ENCODE measurements around the gene SERGEF. TPM values are rescaled to one million over a fixed set of nuclear protein-coding genes. Genes with fewer than 3 reads are reported as not detected.
A peak's percentile ranks its signal among the peaks of the same experiment; 100 is the strongest.
"Not testable (repeated sequence)": the region's sequence is repeated elsewhere in the genome, so short reads cannot be mapped to it uniquely, and the experiment has no call there.

SERGEF gene
- total and polyA plus RNA-seq, 2 of the 13 experiments (the other 11 are each of a cell fraction or from before 2014, with no cell fraction given), result 54.5 to 114 TPM

- peaks cover 5 to 36% of the 10 kb centered on the region in 2 experiments for H3K36me3 ChIP-seq (replicated peaks in 1 of 2; ENCODE audit: control insufficient read depth in 1 of 2, insufficient read depth in 2 of 2, low read length in 2 of 2)
- POLR2A ChIA-PET; H3K4me1 ChIP-seq (ENCODE audit: insufficient read depth, low read length); H4K20me1 ChIP-seq (ENCODE audit: insufficient read depth, low read length); ATAC-seq; BruUV-seq (replicated peaks); intact Hi-C loops (cut with micrococcal nuclease; ENCODE audit: unreplicated experiment); H2AFZ ChIP-seq (ENCODE audit: low read length); in situ Hi-C loops (cut with HindIII; ENCODE audit: extremely low pct_ligation_motif_present, low pct_unique_long_range_greater_than_20kb); H3K9me3 ChIP-seq (ENCODE audit: low read length); H3K9ac ChIP-seq (ENCODE audit: insufficient read depth, low read depth, low read length); H3K79me2 ChIP-seq (ENCODE audit: insufficient read depth, low read length); DNase-seq (ENCODE audit: low spot score); H3K27ac ChIP-seq (ENCODE audit: extremely low read length, insufficient read depth, low read length); FAIRE-seq; H3K4me3 ChIP-seq (replicated peaks in 1 of 3; ENCODE audit: insufficient read depth in 1 of 3, low read depth in 2 of 3, low read length in 3 of 3); H3K27me3 ChIP-seq (ENCODE audit: control insufficient read depth in 1 of 2, insufficient read depth in 2 of 2, low read length in 2 of 2); CTCF ChIA-PET (ENCODE audit: low intra/inter-chr PET ratio, low total read pairs); H3K4me2 ChIP-seq (ENCODE audit: low read depth, low read length): not testable (repeated sequence)
- TF ChIP-seq PCBP1 (IDR thresholded peaks at IDR 0.05; ENCODE audit: borderline replicate concordance, low read depth, low read length) (peak; percentile 97), PCBP2 (optimal IDR thresholded peaks at IDR 0.05; ENCODE audit: low read depth, low read length, poor library complexity, severe bottlenecking) (peak; percentile 86), HNRNPK (IDR thresholded peaks at IDR 0.05; ENCODE audit: low read depth, low read length, poor library complexity, severe bottlenecking) (peak; percentile 100)
- 96% methylated on average over 5 of the region's 6 CpGs for WGBS (ENCODE audit: low lambda C conversion rate)
Measured at GRCh38 chr11:17896496-17897151, 116.2 kb downstream of the SERGEF start.

GRCh38 chr11:17894929-17895658 is 117.8 kb downstream of the SERGEF start:
- H3K9me3 ChIP-seq (ENCODE audit: low read length), result no peaks in the 10 kb centered on the region
- POLR2A ChIA-PET, result no interaction called here
- ATAC-seq (no peak), DNase-seq (ENCODE audit: low spot score) (no peak), FAIRE-seq (no peak)
- H3K36me3 ChIP-seq (replicated peaks in 1 of 2; ENCODE audit: control insufficient read depth in 1 of 2, insufficient read depth in 2 of 2, low read length in 2 of 2), result peaks cover 1 to 34% of the 10 kb centered on the region in 2 experiments; a peak in 3 of 5 replicates
- 90% methylated on average over 5 of the region's 5 CpGs for WGBS (ENCODE audit: low lambda C conversion rate)
- in situ Hi-C loops (cut with HindIII; ENCODE audit: extremely low pct_ligation_motif_present, low pct_unique_long_range_greater_than_20kb) (no loop called here), intact Hi-C loops (cut with micrococcal nuclease; ENCODE audit: unreplicated experiment) (no loop called here)
- H3K4me3 ChIP-seq (replicated peaks in 1 of 3; ENCODE audit: insufficient read depth in 1 of 3, low read depth in 2 of 3, low read length in 3 of 3), result no peak overlapping the region
- H3K27me3 ChIP-seq (ENCODE audit: control insufficient read depth in 1 of 2, insufficient read depth in 2 of 2, low read length in 2 of 2), result no peaks in the 10 kb centered on the region
- H2AFZ ChIP-seq (ENCODE audit: low read length), result no peak overlapping the region
- no peak overlapping the region for H3K27ac ChIP-seq (ENCODE audit: extremely low read length, insufficient read depth, low read length)
- no peaks in the 10 kb centered on the region for H3K79me2 ChIP-seq (ENCODE audit: insufficient read depth, low read length)
- no peak overlapping the region for H3K9ac ChIP-seq (ENCODE audit: insufficient read depth, low read depth, low read length)
- H3K4me1 ChIP-seq (ENCODE audit: insufficient read depth, low read length), result no peaks in the 10 kb centered on the region
- CTCF ChIA-PET (ENCODE audit: low intra/inter-chr PET ratio, low total read pairs), result no interaction called here
- no TSS peak for BruUV-seq (replicated peaks)
- no peak overlapping the region for H3K4me2 ChIP-seq (ENCODE audit: low read depth, low read length)
- H4K20me1 ChIP-seq (ENCODE audit: insufficient read depth, low read length), result 0 out of 2 replicates have a peak, but pooled peaks cover 3% of the 10 kb centered on the region
- no peak for TF ChIP-seq ZBTB34 (CRISPR knock-in tag; IDR thresholded peaks at IDR 0.05)
- no peak for TF ChIP-seq RFX5 (IDR thresholded peaks at IDR 0.05; ENCODE audit: low read depth, low read length)
- no peak for TF ChIP-seq NFE2 (CRISPR knock-in tag; IDR thresholded peaks at IDR 0.05)
- no peak for TF ChIP-seq TBX2 (CRISPR knock-in tag; IDR thresholded peaks at IDR 0.05; ENCODE audit: borderline replicate concordance)
- TF ChIP-seq ZNF276 (CRISPR knock-in tag; IDR thresholded peaks at IDR 0.05; ENCODE audit: low read depth), result no peak
- TF ChIP-seq SRY (CRISPR knock-in tag; IDR thresholded peaks at IDR 0.05), result no peak
- no peak for TF ChIP-seq GFI1 (CRISPR knock-in tag; IDR thresholded peaks at IDR 0.05; ENCODE audit: borderline replicate concordance)
- no peak for TF ChIP-seq ZNF280B (CRISPR knock-in tag; IDR thresholded peaks at IDR 0.05; ENCODE audit: borderline replicate concordance)
